HL-60 (cell line): ENCODE data around the gene AKR1C1.
"Not testable (repeated sequence)": the region's sequence is repeated elsewhere in the genome, so short reads cannot be mapped to it uniquely, and the experiment has no call there.

Experiments
- DNase-seq, 2 experiments: peaks; one replicate each; pipeline ENCODE4 v3.0.0-alpha.2; 2010 to 2020; ENCODE audit warnings: low read depth in 1 of 2, low spot score in 1 of 2
- H3K27ac ChIP-seq: fragments of 250-450 bp; sonication (Bioruptor Pico); replicated peaks from 2 replicates; pipeline ENCODE4 v1.5.1; 2020; ENCODE audit warnings: mild to moderate bottlenecking, moderate library complexity
- H3K27me3 ChIP-seq: fragments of 250-450 bp; sonication (Bioruptor Pico); 2 replicates; pipeline ENCODE4 v1.5.1; 2021; ENCODE audit warnings: mild to moderate bottlenecking, moderate library complexity; ENCODE audit not compliant: insufficient read depth, poor library complexity, severe bottlenecking
- H3K4me3 ChIP-seq: replicated peaks from 2 replicates; pipeline ENCODE4 v1.5.1; 2011; ENCODE audit warnings: mild to moderate bottlenecking, control low read depth, low read length; ENCODE audit not compliant: insufficient read depth
- CTCF ChIP-seq: IDR thresholded peaks from one replicate; pipeline ENCODE4 v1.5.1; 2011; ENCODE audit warnings: low read length, control low read depth, inconsistent platforms; ENCODE audit not compliant: insufficient read depth
- GABPA ChIP-seq: IDR thresholded peaks from 2 replicates; pipeline ENCODE4 v1.6.1; 2012; ENCODE audit warnings: low read depth
- POLR2AphosphoS5 ChIP-seq: IDR thresholded peaks from 2 replicates; pipeline ENCODE4 v1.6.1; 2012; ENCODE audit warnings: low read depth
- REST ChIP-seq: IDR thresholded peaks from 2 replicates; pipeline ENCODE4 v1.6.1; 2012; ENCODE audit warnings: low read depth; ENCODE audit not compliant: insufficient replicate concordance
- SPI1 ChIP-seq: IDR thresholded peaks from 2 replicates; pipeline ENCODE4 v1.6.1; 2012; ENCODE audit warnings: low read depth, mild to moderate bottlenecking, borderline replicate concordance

The AKR1C1 gene

GRCh38 chr10:5012595-5012994, 49.4 kb downstream of the AKR1C1 start:
- no peak overlapping the region for H3K27ac ChIP-seq
- H3K4me3 ChIP-seq, result no peak overlapping the region
- DNase-seq, result no peak
- H3K27me3 ChIP-seq, result no peaks in the 10 kb centered on the region
- TF ChIP-seq POLR2AphosphoS5, result no peak
- TF ChIP-seq CTCF, result no peak
- TF ChIP-seq GABPA, result no peak
- TF ChIP-seq SPI1, result no peak
- no peak for TF ChIP-seq REST

GRCh38 chr10:5013385-5013784, 50.2 kb downstream of the AKR1C1 start:
- Histone ChIP-seq H3K27me3 (no peaks in the 10 kb centered on the region), H3K27ac (no peak overlapping the region), H3K4me3 (no peak overlapping the region)
- no peak for TF ChIP-seq GABPA
- no peak for TF ChIP-seq REST
- TF ChIP-seq CTCF, result no peak
- no peak for TF ChIP-seq SPI1
- TF ChIP-seq POLR2AphosphoS5, result no peak
- no peak for DNase-seq

DNA sequence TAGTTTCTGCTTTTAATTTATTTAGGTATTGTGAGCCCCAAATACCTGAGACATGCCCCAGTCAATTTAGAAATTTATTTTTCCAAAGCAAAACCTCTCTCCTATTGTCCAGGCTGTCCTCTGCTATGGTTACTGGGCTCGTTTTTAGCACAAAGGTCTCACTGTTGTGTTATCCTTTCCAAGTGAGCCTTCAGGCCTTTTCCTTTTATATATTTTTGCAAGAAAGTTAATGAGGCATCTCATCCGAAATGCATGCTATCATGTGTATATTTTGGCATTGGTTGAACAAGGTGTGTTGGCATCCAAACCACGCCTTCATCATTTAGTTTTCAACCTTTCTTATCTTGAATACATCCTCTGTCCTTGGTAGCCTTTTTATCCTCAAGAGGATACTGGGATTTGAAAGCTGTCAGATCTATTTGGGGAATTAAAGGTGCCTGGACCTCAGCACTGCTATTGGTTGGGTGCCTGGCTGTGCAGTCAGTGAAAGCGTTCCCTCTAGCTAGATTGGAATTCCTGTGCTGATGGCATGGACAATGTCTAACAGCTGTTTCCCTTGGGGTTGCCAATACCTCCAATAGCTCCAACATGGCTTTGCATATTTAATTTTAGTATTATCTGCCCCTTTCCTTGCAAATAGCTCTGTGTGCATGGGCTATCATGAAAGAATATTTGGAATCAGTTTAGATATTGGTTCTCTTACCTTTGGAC, 51.1 kb downstream of the AKR1C1 start:
- not testable (repeated sequence) for H3K27me3 ChIP-seq, H3K27ac ChIP-seq, H3K4me3 ChIP-seq, DNase-seq

- H3K27ac ChIP-seq, result no peak overlapping the region
- TF ChIP-seq REST (no peak), CTCF (no peak), SPI1 (no peak), POLR2AphosphoS5 (no peak), GABPA (no peak)
- no peak overlapping the region for H3K4me3 ChIP-seq
- H3K27me3 ChIP-seq, result no peaks in the 10 kb centered on the region
- DNase-seq, result no peak
These were observed 51.7 kb downstream of the AKR1C1 start for GRCh38 chr10:5014936-5015335.
